H9 (cell line): Measurements from ENCODE around the gene PRDM11. TPM values are rescaled to one million over a fixed set of nuclear protein-coding genes. Genes with fewer than 3 reads are reported as not detected.
A peak's percentile ranks its signal among the peaks of the same experiment; 100 is the strongest.

Experiments
- DNase-seq: peaks from one replicate; pipeline ENCODE4 v3.0.0-alpha.2; 2017
- H2AFZ ChIP-seq: one replicate; pipeline ENCODE4 v1.6.1; 2013; ENCODE audit warnings: mild to moderate bottlenecking, low read length, control low read depth, moderate library complexity
- H2AK5ac ChIP-seq: 2 replicates; pipeline ENCODE4 v1.6.1; 2013; ENCODE audit warnings: low read length, control low read depth, mixed read lengths; ENCODE audit not compliant: insufficient read length
- H2BK120ac ChIP-seq: one replicate; pipeline ENCODE4 v1.6.1; 2013; ENCODE audit warnings: low read depth, mild to moderate bottlenecking, low read length, control low read depth, inconsistent platforms; ENCODE audit not compliant: poor library complexity, severe bottlenecking
- H2BK12ac ChIP-seq: 2 replicates; pipeline ENCODE4 v1.6.1; 2013; ENCODE audit warnings: low read length, control low read depth, mixed read lengths, low read depth; ENCODE audit not compliant: insufficient read length
- H2BK15ac ChIP-seq: 2 replicates; pipeline ENCODE4 v1.6.1; 2013; ENCODE audit warnings: low read depth, low read length, control low read depth
- H2BK20ac ChIP-seq: one replicate; pipeline ENCODE4 v1.6.1; 2013; ENCODE audit warnings: low read depth, mild to moderate bottlenecking, low read length, control low read depth, inconsistent platforms; ENCODE audit not compliant: poor library complexity, severe bottlenecking
- H2BK5ac ChIP-seq: 2 replicates; pipeline ENCODE4 v1.6.1; 2013; ENCODE audit warnings: low read length, control low read depth, mixed read lengths; ENCODE audit not compliant: insufficient read length
- H3K14ac ChIP-seq: 2 replicates; pipeline ENCODE4 v1.6.1; 2013; ENCODE audit warnings: low read length, control low read depth; ENCODE audit not compliant: insufficient read depth
- H3K18ac ChIP-seq: 2 replicates; pipeline ENCODE4 v1.6.1; 2013; ENCODE audit warnings: low read depth, mild to moderate bottlenecking, mixed read lengths, low read length, control low read depth; ENCODE audit not compliant: insufficient read length
- H3K23ac ChIP-seq: 2 replicates; pipeline ENCODE4 v1.6.1; 2013; ENCODE audit warnings: low read length, control low read depth, mixed read lengths, low read depth; ENCODE audit not compliant: insufficient read length
- H3K23me2 ChIP-seq: 2 replicates; pipeline ENCODE4 v1.6.1; 2013; ENCODE audit warnings: low read depth, mild to moderate bottlenecking, mixed read lengths, low read length, control low read depth; ENCODE audit not compliant: insufficient read length, poor library complexity, severe bottlenecking
- H3K27ac ChIP-seq: 2 replicates; pipeline ENCODE4 v1.5.1; 2013; ENCODE audit warnings: low read length, control low read depth, mixed read lengths, low read depth; ENCODE audit not compliant: insufficient read length
- H3K27me3 ChIP-seq: 2 replicates; pipeline ENCODE4 v1.6.1; 2013; ENCODE audit warnings: low read length, control low read depth, inconsistent platforms; ENCODE audit not compliant: insufficient read depth
- H3K4ac ChIP-seq: 2 replicates; pipeline ENCODE4 v1.6.1; 2013; ENCODE audit warnings: low read depth, mild to moderate bottlenecking, control low read depth, inconsistent platforms, low read length, moderate library complexity
- H3K4me1 ChIP-seq: 2 replicates; pipeline ENCODE4 v1.6.1; 2013; ENCODE audit warnings: low read length, control low read depth, inconsistent platforms; ENCODE audit not compliant: insufficient read depth
- H3K4me2 ChIP-seq: 2 replicates; pipeline ENCODE4 v1.6.1; 2013; ENCODE audit warnings: low read length, control low read depth, mixed read lengths; ENCODE audit not compliant: insufficient read length, insufficient read depth
- H3K56ac ChIP-seq: 2 replicates; pipeline ENCODE4 v1.6.1; 2013; ENCODE audit warnings: low read depth, mild to moderate bottlenecking, mixed read lengths, low read length, control low read depth; ENCODE audit not compliant: insufficient read length
- H3K79me1 ChIP-seq: 2 replicates; pipeline ENCODE4 v1.6.1; 2013; ENCODE audit warnings: low read depth, mild to moderate bottlenecking, moderate library complexity, low read length, control low read depth, inconsistent platforms; ENCODE audit not compliant: insufficient read depth, poor library complexity, severe bottlenecking
- H3K79me2 ChIP-seq: 2 replicates; pipeline ENCODE4 v1.6.1; 2013; ENCODE audit warnings: low read length, control low read depth, inconsistent platforms; ENCODE audit not compliant: insufficient read depth
- H3K9ac ChIP-seq: 2 replicates; pipeline ENCODE4 v1.6.1; 2013; ENCODE audit warnings: low read length, control low read depth, mixed read lengths; ENCODE audit not compliant: insufficient read length; ENCODE audit errors: extremely low read depth
- H3K9me3 ChIP-seq: one replicate; pipeline ENCODE4 v1.6.1; 2013; ENCODE audit warnings: low read depth, low read length, inconsistent platforms; ENCODE audit not compliant: control insufficient read depth
- H3T11ph ChIP-seq: one replicate; pipeline ENCODE4 v1.6.1; 2013; ENCODE audit warnings: mild to moderate bottlenecking, low read length, control low read depth, inconsistent platforms
- H4K20me1 ChIP-seq: one replicate; pipeline ENCODE4 v1.6.1; 2013; ENCODE audit not compliant: control insufficient read depth, insufficient read length, insufficient read depth
- H4K5ac ChIP-seq: 2 replicates; pipeline ENCODE4 v1.6.1; 2013; ENCODE audit warnings: low read depth, mild to moderate bottlenecking, mixed read lengths, low read length, control low read depth; ENCODE audit not compliant: insufficient read length
- H4K8ac ChIP-seq: replicated peaks from 2 replicates; pipeline ENCODE4 v1.6.1; 2013; ENCODE audit warnings: low read length, control low read depth, mixed read lengths, low read depth; ENCODE audit not compliant: insufficient read length
- H4K91ac ChIP-seq: 2 replicates; pipeline ENCODE4 v1.6.1; 2013; ENCODE audit warnings: low read depth, mild to moderate bottlenecking, moderate library complexity, mixed read lengths, low read length, control low read depth; ENCODE audit not compliant: insufficient read length
- H3K27ac Mint-ChIP-seq, 3 experiments: 2 replicates in 2 of 3; 3 replicates in 1 of 3; pipeline ENCODE4 v1.8.0; 2020 to 2021; ENCODE audit warnings: mixed read lengths in 3 of 3, mild to moderate bottlenecking in 1 of 3, moderate library complexity in 1 of 3
- H3K27me3 Mint-ChIP-seq: 2 replicates; pipeline ENCODE4 v1.8.0; 2021; ENCODE audit warnings: low read depth, mild to moderate bottlenecking, moderate library complexity, mixed read lengths
- H3K36me3 Mint-ChIP-seq, 3 experiments: 2 replicates in 2 of 3; 3 replicates in 1 of 3; pipeline ENCODE4 v1.8.0; 2020 to 2021; ENCODE audit warnings: low read depth in 3 of 3, mixed read lengths in 3 of 3; ENCODE audit not compliant: insufficient read depth in 1 of 3
- H3K4me1 Mint-ChIP-seq, 2 experiments: 2 replicates each; pipeline ENCODE4 v1.8.0; 2020; ENCODE audit warnings: mixed read lengths in 2 of 2
- H3K4me3 Mint-ChIP-seq, 2 experiments: 2 replicates in 1 of 2; 3 replicates in 1 of 2; pipeline ENCODE4 v1.8.0; 2020 to 2021; ENCODE audit warnings: mild to moderate bottlenecking in 2 of 2, mixed read lengths in 2 of 2, moderate library complexity in 1 of 2
- H3K9me3 Mint-ChIP-seq, 2 experiments: 2 replicates in 1 of 2; 3 replicates in 1 of 2; pipeline ENCODE4 v1.8.0; 2020; ENCODE audit warnings: mild to moderate bottlenecking in 2 of 2, mixed read lengths in 2 of 2, moderate library complexity in 1 of 2
- WGBS: extraction: QIAGEN DNeasy Blood & Tissue Kit; methylation state at CpG from one replicate; pipeline ENCODE4 v1.1.7; 2013; ENCODE audit warnings: missing lambda C conversion rate, low lambda C conversion rate, mixed read lengths; ENCODE audit not compliant: insufficient read length; ENCODE audit errors: extremely low coverage; 5-methylcytosine and 5-hydroxymethylcytosine counted together
- total RNA-seq: library from RNA; stranded (reverse); gene quantifications from 2 replicates; pipeline ENCODE4 v1.2.1, GENCODE V29; 2021
- TF ChIP-seq, protein P1 (sequence below): fragments of 200-600 bp; sonication (generic); conservative IDR thresholded peaks from 3 replicates; pipeline ENCODE4 v1.8.0; 2021; ENCODE audit warnings: antibody characterized with exemption, mild to moderate bottlenecking

PRDM11 gene
- total RNA-seq, 1 experiment from 2014 or later: 11.5 TPM

DNA sequence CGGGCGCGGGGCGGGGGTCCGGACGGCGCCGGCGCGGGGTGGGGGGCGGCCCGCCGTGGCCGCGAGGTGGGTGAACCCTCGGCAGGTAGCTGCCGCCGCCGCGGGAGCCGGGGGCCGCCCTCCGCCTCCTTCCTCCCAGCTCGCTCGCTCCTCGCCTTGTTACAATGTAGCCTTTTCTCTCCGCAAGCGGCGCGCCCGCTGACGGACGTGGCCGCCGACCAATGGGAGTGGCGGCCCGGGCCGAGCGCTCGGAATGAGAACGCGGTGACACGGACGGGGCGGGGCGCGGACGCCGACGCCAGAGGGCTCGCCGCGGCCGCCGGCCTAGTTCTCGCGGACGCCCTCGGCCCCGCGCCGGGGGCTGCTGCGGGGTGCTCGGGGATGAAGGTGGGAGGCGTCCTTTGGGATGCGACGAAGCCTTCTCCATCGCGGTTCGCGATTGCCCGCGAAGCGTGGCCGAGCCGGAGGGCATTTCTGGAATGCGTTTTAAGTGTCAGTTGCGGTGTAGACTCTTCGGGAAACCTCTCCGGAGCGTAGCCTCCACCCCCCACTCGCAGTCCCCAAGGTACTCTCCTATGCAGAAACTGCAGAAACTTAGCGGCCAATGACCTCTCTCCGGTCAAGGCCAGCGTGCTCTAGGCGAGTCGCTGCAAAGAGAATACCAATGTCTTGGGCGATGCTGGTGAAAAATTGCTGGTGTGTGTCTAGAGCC, 734 bp downstream of the PRDM11 start:
- Histone ChIP-seq H3K27ac (no peak overlapping the region), H3K4ac (no peak overlapping the region), H2BK120ac (no peak overlapping the region), H3K9me3 (no peaks in the 10 kb centered on the region), H3K79me1 (peaks cover 4% of the 10 kb centered on the region), H3K56ac (no peak overlapping the region), H3K4me2 (peak overlapping the region; percentile 81), H3K4me1 (peaks cover 6% of the 10 kb centered on the region; the same call in 1 of the 2 replicates), H4K5ac (no peak overlapping the region), H3K23ac (no peak overlapping the region), H2AK5ac (no peak overlapping the region), H3K18ac (peak overlapping the region; percentile 74), H3T11ph (no peak overlapping the region), H4K91ac (no peak overlapping the region), H3K9ac (peak overlapping the region; percentile 12), H2BK15ac (no peak overlapping the region), H3K14ac (peak overlapping the region; percentile 62; the same call in 1 of the 2 replicates), H3K23me2 (peaks cover 13% of the 10 kb centered on the region), H2BK20ac (no peak overlapping the region), H2AFZ (no peak overlapping the region), H3K79me2 (no peaks in the 10 kb centered on the region; the same call in 1 of the 2 replicates), H2BK12ac (no peak overlapping the region), H3K27me3 (no peaks in the 10 kb centered on the region; the same call in 1 of the 2 replicates), H4K20me1 (no peaks in the 10 kb centered on the region), H2BK5ac (no peak overlapping the region), H4K8ac (no peak overlapping the region)
- H3K4me1 Mint-ChIP-seq: peaks cover 17 to 20% of the 10 kb centered on the region in 2 experiments
- peaks cover 7 to 14% (median 11%) of the 10 kb centered on the region in 3 experiments; a peak in 5 of 7 replicates for H3K36me3 Mint-ChIP-seq
- WGBS: no CpG with 5 or more reads among the region's 88 CpGs
- peaks cover 3 to 7% of the 10 kb centered on the region in 2 experiments; a peak in 3 of 5 replicates for H3K9me3 Mint-ChIP-seq
- DNase-seq: peak; percentile 94
- TF ChIP-seq, protein P1, sequence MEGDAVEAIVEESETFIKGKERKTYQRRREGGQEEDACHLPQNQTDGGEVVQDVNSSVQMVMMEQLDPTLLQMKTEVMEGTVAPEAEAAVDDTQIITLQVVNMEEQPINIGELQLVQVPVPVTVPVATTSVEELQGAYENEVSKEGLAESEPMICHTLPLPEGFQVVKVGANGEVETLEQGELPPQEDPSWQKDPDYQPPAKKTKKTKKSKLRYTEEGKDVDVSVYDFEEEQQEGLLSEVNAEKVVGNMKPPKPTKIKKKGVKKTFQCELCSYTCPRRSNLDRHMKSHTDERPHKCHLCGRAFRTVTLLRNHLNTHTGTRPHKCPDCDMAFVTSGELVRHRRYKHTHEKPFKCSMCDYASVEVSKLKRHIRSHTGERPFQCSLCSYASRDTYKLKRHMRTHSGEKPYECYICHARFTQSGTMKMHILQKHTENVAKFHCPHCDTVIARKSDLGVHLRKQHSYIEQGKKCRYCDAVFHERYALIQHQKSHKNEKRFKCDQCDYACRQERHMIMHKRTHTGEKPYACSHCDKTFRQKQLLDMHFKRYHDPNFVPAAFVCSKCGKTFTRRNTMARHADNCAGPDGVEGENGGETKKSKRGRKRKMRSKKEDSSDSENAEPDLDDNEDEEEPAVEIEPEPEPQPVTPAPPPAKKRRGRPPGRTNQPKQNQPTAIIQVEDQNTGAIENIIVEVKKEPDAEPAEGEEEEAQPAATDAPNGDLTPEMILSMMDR: no peak
- peaks cover 46% of the 10 kb centered on the region for H3K27me3 Mint-ChIP-seq
- peak overlapping the region in 2 of 3 experiments; percentile 34 to 86; a peak in 3 of 7 replicates for H3K27ac Mint-ChIP-seq
- peak overlapping the region; percentile 78 to 91 for H3K4me3 Mint-ChIP-seq
